Measurements from ENCODE around the gene SPECC1. TPM values are rescaled to one million over a fixed set of nuclear protein-coding genes. Genes with fewer than 3 reads are reported as not detected.

SPECC1 gene
- polyA plus RNA-seq, 3 donors: 36.0 to 58.4 (median 50.5) TPM

- Histone ChIP-seq H3K27me3 (ENCODE audit: control insufficient read depth in 2 of 2, insufficient read depth in 2 of 2, low read length in 2 of 2) (no peaks in the 10 kb centered on the region), H3K4me2 (replicated peaks; ENCODE audit: extremely low read depth, low read length, poor library complexity, severe bottlenecking) (no peak overlapping the region), H3K4me3 (replicated peaks in 1 of 3; ENCODE audit: low read depth in 2 of 3, low read length in 3 of 3) (no peak overlapping the region), H3K9me3 (replicated peaks in 1 of 2; ENCODE audit: control insufficient read depth in 1 of 2, insufficient read depth in 1 of 2, low read length in 2 of 2) (no peaks in the 10 kb centered on the region), H2AFZ (ENCODE audit: insufficient read depth, low read depth, low read length, poor library complexity, severe bottlenecking) (no peak overlapping the region), H3K36me3 (replicated peaks in 1 of 2; ENCODE audit: control insufficient read depth in 1 of 2, insufficient read depth in 2 of 2, low read length in 2 of 2) (peaks cover 58 to 88% of the 10 kb centered on the region in 2 donors), H4K20me1 (ENCODE audit: insufficient read depth, low read length) (peaks cover 46% of the 10 kb centered on the region), H3K9ac (ENCODE audit: insufficient read depth, low read length, poor library complexity, severe bottlenecking) (no peak overlapping the region), H3K4me1 (ENCODE audit: control insufficient read depth in 1 of 2, insufficient read depth in 2 of 2, low read length in 2 of 2) (peaks cover 4 to 7% of the 10 kb centered on the region in 2 donors), H3K79me2 (ENCODE audit: insufficient read depth, low read length) (peaks cover 45% of the 10 kb centered on the region), H3K27ac (ENCODE audit: low read depth in 1 of 2, low read length in 2 of 2) (no peak overlapping the region)
- Mint-ChIP-seq H3K27me3 (ENCODE audit: low read depth in 3 of 3) (peaks cover 0 to 1% (median 0%) of the 10 kb centered on the region in 3 donors), H3K27ac (peak overlapping the region in 1 of 7 donors; percentile 51), H3K4me1 (peaks cover 16% of the 10 kb centered on the region), H3K4me3 (no peak overlapping the region), H3K36me3 (peaks cover 53 to 73% of the 10 kb centered on the region in 2 donors), H3K9me3 (no peaks in the 10 kb centered on the region)
- TF ChIP-seq CTCF (IDR thresholded peaks at IDR 0.05): no peak
- intact Hi-C loops (cut with micrococcal nuclease): no loop called here
- no CpG with 5 or more reads among the region's 3 CpGs for WGBS (ENCODE audit: insufficient coverage)
- DNase-seq: no peak
These were observed 197.4 kb downstream of the SPECC1 start for GRCh38 chr17:20206591-20206990.

- no peaks in the 10 kb centered on the region for H3K27me3 Mint-ChIP-seq (ENCODE audit: low read depth in 3 of 3)
- Histone ChIP-seq H3K4me1 (ENCODE audit: control insufficient read depth in 1 of 2, insufficient read depth in 2 of 2, low read length in 2 of 2) (peaks cover 4 to 7% of the 10 kb centered on the region in 2 donors), H2AFZ (ENCODE audit: insufficient read depth, low read depth, low read length, poor library complexity, severe bottlenecking) (no peak overlapping the region), H3K9ac (ENCODE audit: insufficient read depth, low read length, poor library complexity, severe bottlenecking) (no peak overlapping the region), H3K79me2 (ENCODE audit: insufficient read depth, low read length) (peaks cover 46% of the 10 kb centered on the region), H4K20me1 (ENCODE audit: insufficient read depth, low read length) (peaks cover 42% of the 10 kb centered on the region), H3K36me3 (replicated peaks in 1 of 2; ENCODE audit: control insufficient read depth in 1 of 2, insufficient read depth in 2 of 2, low read length in 2 of 2) (peaks cover 64 to 96% of the 10 kb centered on the region in 2 donors), H3K27ac (ENCODE audit: low read depth in 1 of 2, low read length in 2 of 2) (no peak overlapping the region), H3K4me2 (replicated peaks; ENCODE audit: extremely low read depth, low read length, poor library complexity, severe bottlenecking) (no peak overlapping the region), H3K27me3 (ENCODE audit: control insufficient read depth in 2 of 2, insufficient read depth in 2 of 2, low read length in 2 of 2) (no peaks in the 10 kb centered on the region), H3K9me3 (replicated peaks in 1 of 2; ENCODE audit: control insufficient read depth in 1 of 2, insufficient read depth in 1 of 2, low read length in 2 of 2) (no peaks in the 10 kb centered on the region), H3K4me3 (replicated peaks in 1 of 3; ENCODE audit: low read depth in 2 of 3, low read length in 3 of 3) (no peak overlapping the region)
- WGBS (ENCODE audit: insufficient coverage): no CpG with 5 or more reads among the region's 2 CpGs
- intact Hi-C loops (cut with micrococcal nuclease): no loop called here
- H3K4me3 Mint-ChIP-seq: no peak overlapping the region
- peaks cover 13% of the 10 kb centered on the region for H3K4me1 Mint-ChIP-seq
- TF ChIP-seq CTCF (IDR thresholded peaks at IDR 0.05): no peak
- H3K27ac Mint-ChIP-seq: peak overlapping the region in 1 of 7 donors; percentile 69
- peaks cover 61 to 81% of the 10 kb centered on the region in 2 donors for H3K36me3 Mint-ChIP-seq
- H3K9me3 Mint-ChIP-seq: peaks cover 0 to 3% (median 0%) of the 10 kb centered on the region in 7 donors
- no peak for DNase-seq
These were observed 198.3 kb downstream of the SPECC1 start for GRCh38 chr17:20207262-20207985.
